Tibial nerve (tissue), 3 donors: ENCODE measurements around the gene ASIC4.

Experiments
- POLR2A ChIP-seq, 2 donors: fragments of 450-650 bp; IDR thresholded peaks; one replicate each; pipeline ENCODE4 v1.6.1; 2017; ENCODE audit warnings: antibody characterized with exemption in 2 of 2, mild to moderate bottlenecking in 2 of 2, moderate library complexity in 2 of 2
- TF ChIP-seq, protein P1 (sequence below), 5 experiments: fragments of 200-600 bp in 3 of 5; fragments of 450-650 bp in 2 of 5; sonication (generic) in 3 of 5; IDR thresholded peaks; one replicate each; pipeline ENCODE4 v1.5.1; 2016 to 2019; ENCODE audit warnings: antibody characterized with exemption in 5 of 5, mild to moderate bottlenecking in 3 of 5, moderate library complexity in 2 of 5

- TF ChIP-seq, protein P1, sequence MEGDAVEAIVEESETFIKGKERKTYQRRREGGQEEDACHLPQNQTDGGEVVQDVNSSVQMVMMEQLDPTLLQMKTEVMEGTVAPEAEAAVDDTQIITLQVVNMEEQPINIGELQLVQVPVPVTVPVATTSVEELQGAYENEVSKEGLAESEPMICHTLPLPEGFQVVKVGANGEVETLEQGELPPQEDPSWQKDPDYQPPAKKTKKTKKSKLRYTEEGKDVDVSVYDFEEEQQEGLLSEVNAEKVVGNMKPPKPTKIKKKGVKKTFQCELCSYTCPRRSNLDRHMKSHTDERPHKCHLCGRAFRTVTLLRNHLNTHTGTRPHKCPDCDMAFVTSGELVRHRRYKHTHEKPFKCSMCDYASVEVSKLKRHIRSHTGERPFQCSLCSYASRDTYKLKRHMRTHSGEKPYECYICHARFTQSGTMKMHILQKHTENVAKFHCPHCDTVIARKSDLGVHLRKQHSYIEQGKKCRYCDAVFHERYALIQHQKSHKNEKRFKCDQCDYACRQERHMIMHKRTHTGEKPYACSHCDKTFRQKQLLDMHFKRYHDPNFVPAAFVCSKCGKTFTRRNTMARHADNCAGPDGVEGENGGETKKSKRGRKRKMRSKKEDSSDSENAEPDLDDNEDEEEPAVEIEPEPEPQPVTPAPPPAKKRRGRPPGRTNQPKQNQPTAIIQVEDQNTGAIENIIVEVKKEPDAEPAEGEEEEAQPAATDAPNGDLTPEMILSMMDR (IDR thresholded peaks at IDR 0.05): no peak
- TF ChIP-seq POLR2A (IDR thresholded peaks at IDR 0.05): no peak
These were observed 495 bp upstream of the ASIC4 start for GRCh38 chr2:219513787-219514186.
